ENCODE data around the gene PIEZO1.

GRCh38 chr16:88816736-88817535, 31.9 kb upstream of the PIEZO1 start:
- TF ChIP-seq GATA2 (IDR thresholded peaks at IDR 0.05; ENCODE audit: low read depth, low read length) (no peak), GATA3 (IDR thresholded peaks at IDR 0.05; ENCODE audit: low read depth, low read length) (no peak)
